ENCODE measurements around the gene S100A10.

DNA sequence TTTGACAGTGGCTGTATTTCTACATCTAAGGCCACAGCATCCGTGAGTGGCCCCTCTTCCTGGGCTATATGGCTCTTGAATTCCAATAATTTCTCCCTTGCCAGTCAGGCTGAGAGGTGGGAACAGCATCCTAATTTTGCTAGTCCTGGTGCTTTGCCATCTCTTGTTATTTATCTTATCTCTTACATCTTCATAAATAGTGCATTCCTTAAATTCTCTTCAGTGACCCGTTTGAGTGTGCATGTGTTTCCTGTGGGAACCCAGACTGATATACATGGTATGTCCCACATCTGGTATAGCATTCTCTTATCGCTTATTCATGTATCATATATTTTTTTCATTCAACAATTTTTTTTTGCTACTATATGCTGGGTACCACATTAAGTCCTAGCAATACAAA, 33.2 kb upstream of the S100A10 start:
- TF ChIP-seq CTCF (IDR thresholded peaks at IDR 0.05; ENCODE audit: insufficient read depth, low read length, poor library complexity, severe bottlenecking) (no peak), EZH2phosphoT487 (conservative IDR thresholded peaks at IDR 0.05; ENCODE audit: low read length) (no peak)
